ENCODE measurements around the gene REXO1.

GRCh38 chr19:1845642-1846041, 2.6 kb downstream of the REXO1 start:
- TF ChIP-seq, protein P1, sequence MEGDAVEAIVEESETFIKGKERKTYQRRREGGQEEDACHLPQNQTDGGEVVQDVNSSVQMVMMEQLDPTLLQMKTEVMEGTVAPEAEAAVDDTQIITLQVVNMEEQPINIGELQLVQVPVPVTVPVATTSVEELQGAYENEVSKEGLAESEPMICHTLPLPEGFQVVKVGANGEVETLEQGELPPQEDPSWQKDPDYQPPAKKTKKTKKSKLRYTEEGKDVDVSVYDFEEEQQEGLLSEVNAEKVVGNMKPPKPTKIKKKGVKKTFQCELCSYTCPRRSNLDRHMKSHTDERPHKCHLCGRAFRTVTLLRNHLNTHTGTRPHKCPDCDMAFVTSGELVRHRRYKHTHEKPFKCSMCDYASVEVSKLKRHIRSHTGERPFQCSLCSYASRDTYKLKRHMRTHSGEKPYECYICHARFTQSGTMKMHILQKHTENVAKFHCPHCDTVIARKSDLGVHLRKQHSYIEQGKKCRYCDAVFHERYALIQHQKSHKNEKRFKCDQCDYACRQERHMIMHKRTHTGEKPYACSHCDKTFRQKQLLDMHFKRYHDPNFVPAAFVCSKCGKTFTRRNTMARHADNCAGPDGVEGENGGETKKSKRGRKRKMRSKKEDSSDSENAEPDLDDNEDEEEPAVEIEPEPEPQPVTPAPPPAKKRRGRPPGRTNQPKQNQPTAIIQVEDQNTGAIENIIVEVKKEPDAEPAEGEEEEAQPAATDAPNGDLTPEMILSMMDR (IDR thresholded peaks at IDR 0.05) = no peak
- no peak for TF ChIP-seq EZH2 (IDR thresholded peaks at IDR 0.05; ENCODE audit: borderline replicate concordance, insufficient read depth, low read depth, low read length, poor library complexity, severe bottlenecking)
